Epidermal melanocyte (primary cell): ENCODE measurements around the gene TEKT5.
"Not testable (repeated sequence)": the region's sequence is repeated elsewhere in the genome, so short reads cannot be mapped to it uniquely, and the experiment has no call there.

Experiments used
- DNase-seq: peaks from one replicate; pipeline ENCODE4 v3.0.0; 2011; ENCODE audit warnings: low spot score; ENCODE audit not compliant: insufficient read length

The TEKT5 gene

DNA sequence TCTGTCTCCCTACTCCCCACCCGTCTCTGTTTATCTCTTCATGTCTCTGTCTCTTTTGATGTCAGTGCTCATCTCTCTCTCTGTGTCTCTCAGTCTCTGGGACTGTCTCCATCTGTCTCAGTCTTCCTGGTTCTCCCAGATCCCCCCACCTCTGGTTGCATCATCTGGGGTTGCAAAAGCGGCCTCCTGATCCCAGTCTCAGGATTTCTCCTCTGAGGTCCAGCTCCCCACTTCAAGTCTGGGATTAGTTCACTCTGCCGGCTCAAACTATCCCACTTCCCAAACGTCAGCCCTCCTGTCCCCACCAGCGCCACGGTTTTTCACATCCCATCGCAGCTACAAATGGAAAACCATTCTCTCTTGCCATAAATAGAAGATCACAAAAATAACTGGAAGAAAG is 9.0 kb downstream of the TEKT5 start:
- DNase-seq = no peak

- no peak for DNase-seq
These were observed 10.1 kb downstream of the TEKT5 start for GRCh38 chr16:10684511-10685151.

- DNase-seq = no peak
These were observed 11.6 kb downstream of the TEKT5 start for GRCh38 chr16:10683170-10683569.

GRCh38 chr16:10682604-10683003 is 12.1 kb downstream of the TEKT5 start:
- no peak for DNase-seq

DNA sequence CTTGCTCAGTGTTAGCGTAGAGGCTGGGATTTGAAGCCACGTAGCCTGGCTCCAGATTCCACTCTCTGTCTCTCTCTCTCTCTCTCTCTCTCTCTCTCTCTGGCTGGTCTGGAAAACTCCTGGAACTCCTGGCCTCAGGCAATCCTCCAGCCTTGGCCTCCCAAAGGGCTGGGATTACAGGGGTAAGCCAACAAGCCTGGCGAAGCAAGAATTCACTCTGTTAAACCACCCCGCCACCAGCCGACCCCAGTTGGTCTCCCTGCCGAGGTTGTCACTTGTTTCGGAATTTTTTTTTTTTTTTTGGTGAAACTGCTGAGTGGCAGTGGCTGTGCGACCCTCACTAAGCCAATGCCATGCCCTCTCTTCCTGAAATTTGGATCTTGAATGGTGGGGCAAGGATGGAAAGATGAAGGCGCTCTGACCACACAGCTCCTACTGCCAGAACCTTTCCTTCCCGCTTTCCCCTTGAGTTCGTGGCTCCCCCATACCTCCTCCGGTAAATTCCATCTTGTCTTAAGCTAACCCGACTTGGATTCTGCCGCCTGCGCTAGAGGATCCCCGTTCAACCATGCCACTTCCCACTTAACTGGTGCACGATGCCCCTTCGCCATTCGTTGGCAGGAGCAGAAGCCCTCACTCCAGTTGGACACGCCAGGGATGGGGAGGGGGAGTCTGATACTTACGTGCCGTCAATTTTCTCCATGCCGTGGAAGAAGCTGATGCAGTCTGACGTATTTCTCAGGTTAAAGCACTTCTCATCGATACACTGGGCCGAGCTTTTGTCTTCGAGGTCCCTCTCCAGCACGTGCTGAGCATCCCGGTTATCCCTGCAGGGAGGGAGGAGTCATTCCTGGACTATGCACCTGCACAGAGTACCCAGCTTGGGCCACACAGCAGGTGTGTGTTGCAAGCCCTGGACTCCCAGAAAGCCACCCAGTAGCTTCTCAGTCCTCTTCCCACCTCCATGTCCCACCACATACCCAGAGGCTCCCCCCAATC is 13.1 kb downstream of the TEKT5 start:
- DNase-seq = no peak

DNA sequence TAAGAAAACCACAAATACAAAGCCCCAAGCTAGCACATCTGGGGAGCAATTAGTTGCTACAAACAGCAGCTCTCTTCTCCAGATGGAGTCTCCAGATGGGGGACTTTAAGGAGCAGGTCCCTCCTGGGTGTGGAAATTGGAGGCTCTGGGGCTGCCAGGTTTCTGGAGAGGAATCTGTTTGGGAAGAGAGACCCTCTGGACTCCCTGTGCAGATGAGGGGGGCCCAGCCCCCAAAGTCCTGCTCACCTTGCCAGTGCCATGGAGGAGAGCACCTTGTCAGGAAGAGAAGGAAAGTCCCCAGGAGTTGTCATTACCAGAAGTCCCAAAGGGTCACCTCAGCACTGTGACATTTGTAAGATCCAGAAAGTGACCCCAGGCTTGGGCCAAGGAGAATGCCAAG is 14.8 kb downstream of the TEKT5 start:
- DNase-seq = no peak

GRCh38 chr16:10679441-10679840 is 15.3 kb downstream of the TEKT5 start:
- DNase-seq = not testable (repeated sequence)

GRCh38 chr16:10678655-10679054 is 16.1 kb downstream of the TEKT5 start:
- DNase-seq = no peak

DNA sequence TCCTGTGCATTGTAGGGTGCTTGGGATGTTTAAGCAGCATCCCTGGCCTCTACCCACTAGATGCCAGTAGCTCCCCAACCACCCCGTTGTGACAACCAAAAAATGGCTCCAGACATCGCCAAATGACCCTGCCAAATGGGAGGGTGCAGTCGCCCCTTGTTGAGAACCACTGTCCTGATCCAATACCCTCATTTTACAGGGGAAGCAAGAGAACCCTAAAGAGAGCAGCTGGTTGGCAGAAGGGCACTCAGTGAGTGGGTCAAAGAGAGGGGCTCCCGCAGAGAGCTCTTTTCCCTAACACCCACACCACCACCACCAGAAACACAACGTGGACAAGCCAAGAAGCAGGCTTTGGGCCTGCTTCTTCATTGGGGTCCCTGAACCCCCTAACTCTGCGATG is 18.4 kb downstream of the TEKT5 start:
- no peak for DNase-seq

DNA sequence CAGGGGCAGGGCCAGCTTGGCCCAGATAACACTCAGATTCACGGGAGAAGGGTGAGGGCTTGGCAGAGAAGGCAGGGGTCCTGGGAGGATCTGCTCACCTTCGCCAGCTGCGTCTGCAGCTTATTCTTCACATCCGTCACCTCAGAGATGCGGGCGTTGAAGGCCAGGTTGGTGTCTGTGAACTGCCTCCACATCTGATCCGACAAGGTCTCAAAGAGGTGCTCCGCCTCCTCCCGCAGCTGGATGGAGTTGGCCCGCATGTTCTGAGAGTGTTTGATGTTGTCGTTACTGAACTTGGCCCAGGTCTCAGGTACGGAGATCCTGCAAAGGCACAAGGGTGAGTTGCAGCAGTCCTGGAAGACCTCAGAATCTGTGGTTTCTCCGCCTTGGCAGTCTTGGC is 18.9 kb downstream of the TEKT5 start:
- DNase-seq = no peak

DNA sequence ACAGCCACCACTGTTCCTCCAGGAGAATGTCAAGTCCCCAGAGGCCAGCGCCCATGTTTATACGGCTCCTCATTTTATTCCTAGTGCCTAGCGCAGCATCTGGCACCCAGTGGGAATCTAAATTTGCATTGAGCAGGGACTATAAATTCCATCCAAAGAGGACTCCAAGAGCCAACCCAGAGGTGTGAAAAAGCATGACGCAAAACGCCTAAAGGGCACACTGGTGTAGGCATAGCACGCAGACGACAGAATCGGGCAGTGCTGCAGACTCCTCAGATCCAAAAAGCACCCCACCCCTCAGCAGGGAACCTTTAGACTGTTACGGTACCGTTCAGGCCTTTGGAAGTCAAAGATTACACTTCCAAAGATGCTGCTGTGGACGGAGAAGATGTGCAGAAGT is 19.5 kb downstream of the TEKT5 start:
- DNase-seq = no peak

DNA sequence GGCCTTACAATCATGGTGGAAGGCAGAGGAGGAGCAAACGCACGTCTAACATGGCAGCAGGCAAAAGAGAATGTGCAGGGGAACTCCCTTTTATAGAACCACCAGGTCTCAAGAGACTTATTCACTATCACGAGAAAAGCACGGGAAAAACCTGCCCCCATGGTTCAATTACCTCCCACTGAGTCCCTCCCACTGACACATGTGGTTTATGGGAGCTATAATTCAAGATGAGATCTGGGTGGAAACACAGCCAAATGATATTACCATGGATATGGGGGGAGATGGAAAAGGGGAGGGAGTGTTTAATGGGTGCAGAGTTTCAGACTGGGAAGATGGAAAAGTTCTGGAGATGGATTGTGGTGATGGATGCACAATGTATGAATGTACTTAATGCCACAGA is 23.0 kb downstream of the TEKT5 start:
- no peak for DNase-seq

DNA sequence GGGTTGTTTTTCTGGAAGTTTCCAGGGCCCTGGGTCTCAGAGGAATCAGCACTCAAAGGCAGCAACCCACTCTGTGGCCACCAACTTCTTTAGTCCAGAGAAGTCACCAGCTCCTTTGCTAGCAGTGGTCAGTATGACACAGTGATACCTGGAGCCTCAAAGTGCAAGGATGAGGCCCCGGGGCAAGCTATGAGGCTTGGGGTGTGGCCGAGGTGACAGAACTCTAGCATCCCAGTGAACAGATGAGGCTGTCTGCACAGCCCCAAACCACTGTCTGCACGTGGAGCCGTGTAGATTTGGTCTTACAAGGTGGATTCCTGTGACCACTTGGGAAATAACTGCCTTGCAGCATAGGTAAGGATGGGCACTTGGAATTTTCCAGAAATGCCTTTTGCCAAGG is 24.9 kb downstream of the TEKT5 start:
- no peak for DNase-seq

GRCh38 chr16:10668322-10669045 is 26.2 kb downstream of the TEKT5 start:
- peak; percentile 25 for DNase-seq

DNA sequence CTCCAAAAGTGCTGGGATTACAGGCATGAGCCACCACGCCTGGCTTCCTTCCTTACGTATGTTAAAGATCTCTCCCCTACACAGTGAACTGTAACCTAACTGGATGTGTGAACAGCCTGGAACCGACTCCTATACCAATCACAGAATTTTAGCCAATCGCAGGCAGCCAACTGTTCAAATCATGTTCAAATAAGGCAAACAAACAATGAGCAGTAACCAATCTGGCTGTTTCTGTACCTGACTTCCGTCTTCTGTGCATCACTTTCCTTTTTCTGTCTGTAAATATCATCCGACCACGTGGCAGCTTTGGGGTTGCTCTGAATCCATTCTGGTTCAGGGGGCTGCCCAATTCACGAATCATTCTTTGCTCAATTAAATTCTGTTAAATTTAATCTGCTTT is 27.5 kb downstream of the TEKT5 start:
- no peak for DNase-seq

- DNase-seq = no peak
These were observed 28.4 kb downstream of the TEKT5 start for GRCh38 chr16:10666291-10666690.

- DNase-seq = no peak
These were observed 29.6 kb downstream of the TEKT5 start for GRCh38 chr16:10665166-10665565.

DNA sequence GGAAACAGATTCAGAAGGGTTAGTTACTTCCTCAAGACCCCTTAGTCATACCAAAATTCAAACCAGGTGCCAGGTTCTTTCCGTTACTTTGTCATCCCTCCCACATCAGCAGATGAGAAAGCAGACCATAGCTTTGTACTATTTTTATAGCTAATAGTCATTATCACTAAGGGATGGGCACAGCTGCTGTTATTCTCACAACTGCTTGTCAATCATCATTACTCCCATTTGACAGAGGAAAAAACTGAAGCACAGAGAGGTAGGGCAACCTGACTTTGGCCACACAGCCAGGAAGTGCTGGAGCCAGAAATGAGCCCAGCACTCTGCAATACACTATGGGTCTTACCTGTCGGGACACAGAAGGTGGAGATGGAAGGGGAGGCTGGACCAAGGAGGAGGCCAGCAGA is 30.0 kb downstream of the TEKT5 start:
- DNase-seq = no peak

GRCh38 chr16:10663744-10664143 is 31.0 kb downstream of the TEKT5 start:
- DNase-seq = no peak

GRCh38 chr16:10663146-10663545 is 31.6 kb downstream of the TEKT5 start:
- DNase-seq = no peak

DNA sequence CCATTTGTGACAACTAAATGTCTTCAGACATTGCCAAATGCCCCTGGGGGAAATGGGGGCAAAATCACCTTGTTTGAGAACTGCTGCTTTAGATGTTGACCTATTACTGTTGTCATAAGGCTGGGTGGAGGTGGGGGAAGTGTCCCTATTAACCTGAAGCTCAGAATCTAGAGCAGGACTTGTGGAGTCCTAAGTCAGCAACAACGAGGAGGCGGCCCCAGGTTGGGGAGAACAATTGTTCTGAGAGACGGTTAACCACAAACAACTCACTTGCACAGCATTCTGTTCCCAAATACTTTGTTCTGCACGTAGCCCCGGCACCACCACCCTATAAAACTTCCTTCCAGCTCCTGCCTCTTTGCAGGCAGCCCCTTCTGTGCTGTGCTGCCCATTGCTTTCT is 32.5 kb downstream of the TEKT5 start:
- DNase-seq = no peak

DNA sequence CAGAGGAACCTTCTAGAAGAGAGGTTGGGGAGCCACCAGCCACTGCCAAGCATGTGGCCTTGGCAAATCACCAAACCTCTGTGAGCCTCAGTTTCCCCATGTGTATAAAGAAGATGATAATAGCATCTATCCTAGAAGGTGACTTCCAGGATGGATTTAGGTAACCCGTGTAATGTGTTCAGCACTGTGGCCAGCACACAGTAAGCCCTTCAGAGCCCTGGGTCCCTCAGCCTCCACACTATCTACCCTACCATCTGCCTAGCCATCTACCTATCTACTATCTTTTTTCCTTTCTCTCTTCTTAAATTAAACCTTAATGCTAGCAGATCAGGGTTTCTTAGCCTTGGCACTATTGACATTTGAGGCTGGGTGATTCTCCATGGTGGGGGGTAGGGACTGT is 33.0 kb downstream of the TEKT5 start:
- DNase-seq = no peak
